Small intestine (tissue), 7 donors: ENCODE results near the gene SLC9C2. TPM values are rescaled to one million over a fixed set of nuclear protein-coding genes. Genes with fewer than 3 reads are reported as not detected.
A peak's percentile ranks its signal among the peaks of the same experiment; 100 is the strongest.

Experiments used
- DNase-seq, 2 donors: peaks; one replicate each; pipeline versions ENCODE4 v3.0.0 to v3.0.0-alpha.2; 2013
- FAIRE-seq: peaks from 2 replicates; lab custom pipeline; 2012; peaks lifted over from hg19 to GRCh38; lab: Jason Lieb, UNC
- H3K27ac ChIP-seq, 3 donors: one replicate each; pipeline ENCODE4 v1.5.1; 2013; ENCODE audit warnings: low read length in 2 of 3, mild to moderate bottlenecking in 2 of 3, control low read depth in 1 of 3, inconsistent platforms in 1 of 3, low read depth in 1 of 3, moderate library complexity in 1 of 3
- H3K27me3 ChIP-seq, 3 donors: one replicate each; pipeline ENCODE4 v1.6.1; 2013; ENCODE audit warnings: low read length in 3 of 3, inconsistent platforms in 1 of 3; ENCODE audit not compliant: control insufficient read depth in 3 of 3, insufficient read depth in 3 of 3
- H3K36me3 ChIP-seq, 3 donors: one replicate each; pipeline ENCODE4 v1.6.1; 2013; ENCODE audit warnings: low read length in 3 of 3, inconsistent platforms in 1 of 3, low read depth in 1 of 3, mild to moderate bottlenecking in 1 of 3, moderate library complexity in 1 of 3; ENCODE audit not compliant: control insufficient read depth in 3 of 3, insufficient read depth in 2 of 3
- H3K4me1 ChIP-seq, 3 donors: one replicate each; pipeline ENCODE4 v1.6.1; 2013; ENCODE audit warnings: low read length in 2 of 3, inconsistent platforms in 1 of 3, low read depth in 1 of 3, mild to moderate bottlenecking in 1 of 3, moderate library complexity in 1 of 3; ENCODE audit not compliant: control insufficient read depth in 3 of 3, insufficient read depth in 2 of 3
- H3K4me3 ChIP-seq, 3 donors: one replicate each; pipeline ENCODE4 v1.5.1; 2013; ENCODE audit warnings: low read length in 3 of 3, control low read depth in 1 of 3, inconsistent platforms in 1 of 3, low read depth in 1 of 3, mild to moderate bottlenecking in 1 of 3, moderate library complexity in 1 of 3
- H3K9me3 ChIP-seq, 2 donors: one replicate each; pipeline ENCODE4 v1.6.1; 2013; ENCODE audit warnings: low read depth in 1 of 2, low read length in 1 of 2; ENCODE audit not compliant: control insufficient read depth in 2 of 2, insufficient read depth in 1 of 2
- WGBS, 3 donors: extraction: QIAGEN DNeasy Blood & Tissue Kit; methylation state at CpG; one replicate each; pipeline ENCODE4 v1.1.7; 2013; 5-methylcytosine and 5-hydroxymethylcytosine counted together
- polyA plus RNA-seq, 4 donors: library from polyadenylated mRNA; stranded (reverse) in 3 of 4; unstranded in 1 of 4; fragments of 200-250 nt in 3 of 4; fragments of 120-200 nt in 1 of 4; gene quantifications; one replicate each; pipeline versions ENCODE4 v1.2.1 to v1.2.3, GENCODE V29; 2013
- donor health status: healthy with polysubstance abuse.
- donor health status: control.
- donor health status: control.
- donor health status: Bipolar disorder and iron deficiency.
- donor health status: healthy.

Gene SLC9C2
- polyA plus RNA-seq, 4 donors: 0.06 TPM; not detected in 3

DNA sequence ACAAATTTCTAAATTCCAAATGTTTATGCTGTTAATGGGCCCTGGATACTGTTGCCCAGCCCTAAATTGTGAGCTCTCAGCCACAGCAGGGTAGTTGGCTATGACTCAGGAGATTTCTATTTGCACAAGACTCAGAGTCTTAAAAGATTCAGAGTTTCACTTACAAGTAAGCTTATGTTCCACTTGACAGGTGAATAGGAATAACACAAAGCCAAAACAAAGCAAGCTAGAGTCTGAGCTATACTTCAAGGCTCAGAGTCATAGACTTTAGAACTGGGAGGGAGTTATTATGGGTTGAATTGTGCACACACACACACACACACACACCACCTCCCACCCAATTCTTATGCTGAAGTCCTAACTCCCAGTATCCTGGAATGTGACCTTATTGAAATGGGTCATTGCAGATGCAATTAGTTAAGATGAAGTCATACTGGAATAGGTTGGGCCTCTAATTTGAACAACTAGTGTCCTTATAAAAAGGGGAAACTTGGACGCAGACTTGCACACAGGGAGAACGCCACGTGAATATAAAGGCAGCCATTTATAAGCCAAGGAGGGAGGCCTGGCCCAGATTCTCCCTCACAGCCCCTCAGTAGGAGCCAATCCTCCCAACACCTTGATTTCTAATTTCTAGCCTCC is 95.5 kb downstream of the SLC9C2 start:
- WGBS, 3 donors: 85 to 92% (median 90%) methylated on average over 3 of the region's 3 CpGs
- no peak overlapping the region for H3K27ac ChIP-seq
- no peak for FAIRE-seq
- peaks cover 0 to 2% (median 0%) of the 10 kb centered on the region in 3 donors for H3K27me3 ChIP-seq
- H3K9me3 ChIP-seq: no peaks in the 10 kb centered on the region
- H3K4me3 ChIP-seq: no peak overlapping the region
- H3K4me1 ChIP-seq: peaks cover 0 to 5% (median 0%) of the 10 kb centered on the region in 3 donors
- peak in 1 of 2 donors; percentile 33 for DNase-seq
- no peaks in the 10 kb centered on the region for H3K36me3 ChIP-seq

DNA sequence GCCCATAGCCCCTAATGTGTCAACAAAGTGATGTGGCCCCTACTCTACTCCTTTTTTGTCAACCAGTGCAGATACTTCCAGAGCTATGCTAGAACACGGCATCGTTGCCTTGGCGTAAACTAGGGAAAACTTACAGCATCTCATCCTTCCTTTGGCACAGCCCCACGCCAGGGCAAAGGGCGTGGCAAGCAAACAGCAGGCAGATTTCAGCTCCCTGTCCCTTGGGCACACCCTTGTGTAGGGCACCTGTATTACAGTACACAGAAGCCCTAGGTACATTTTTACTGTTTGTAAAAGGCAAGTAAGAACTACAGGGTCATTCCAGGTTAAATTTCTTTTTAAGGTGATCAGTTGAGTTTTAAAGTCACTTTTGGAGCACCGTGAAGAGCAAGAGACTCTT is 96.4 kb downstream of the SLC9C2 start:
- Histone ChIP-seq H3K4me1 (peaks cover 0 to 5% (median 0%) of the 10 kb centered on the region in 3 donors), H3K36me3 (no peaks in the 10 kb centered on the region), H3K4me3 (no peak overlapping the region), H3K27me3 (peaks cover 0 to 2% (median 0%) of the 10 kb centered on the region in 3 donors), H3K27ac (no peak overlapping the region), H3K9me3 (no peaks in the 10 kb centered on the region)
- DNase-seq: peak; percentile 30 to 83
- no peak for FAIRE-seq
- 22 to 77% (median 50%) methylated on average over 6 of the region's 6 CpGs for WGBS, 3 donors

DNA sequence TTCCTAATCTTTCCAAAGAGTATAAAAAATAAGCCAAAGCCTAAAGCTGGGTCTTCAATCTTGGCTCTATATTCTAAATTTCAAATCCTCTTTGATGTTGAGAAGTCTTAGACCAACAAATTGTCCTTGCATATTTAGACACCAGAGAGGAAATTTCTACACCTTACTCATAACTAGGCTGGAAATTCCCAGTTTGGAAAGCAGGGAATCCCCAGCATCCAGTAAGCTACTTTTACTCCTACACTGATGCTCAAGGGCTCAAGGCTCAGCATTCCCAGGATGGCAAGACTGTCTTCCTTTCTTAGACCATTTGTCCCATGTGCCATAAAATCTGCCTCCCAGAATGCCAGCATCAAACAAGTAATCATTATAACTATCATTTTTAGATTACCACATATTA is 97.5 kb downstream of the SLC9C2 start:
- H3K27ac ChIP-seq: no peak overlapping the region
- no peak for DNase-seq
- FAIRE-seq: no peak

DNA sequence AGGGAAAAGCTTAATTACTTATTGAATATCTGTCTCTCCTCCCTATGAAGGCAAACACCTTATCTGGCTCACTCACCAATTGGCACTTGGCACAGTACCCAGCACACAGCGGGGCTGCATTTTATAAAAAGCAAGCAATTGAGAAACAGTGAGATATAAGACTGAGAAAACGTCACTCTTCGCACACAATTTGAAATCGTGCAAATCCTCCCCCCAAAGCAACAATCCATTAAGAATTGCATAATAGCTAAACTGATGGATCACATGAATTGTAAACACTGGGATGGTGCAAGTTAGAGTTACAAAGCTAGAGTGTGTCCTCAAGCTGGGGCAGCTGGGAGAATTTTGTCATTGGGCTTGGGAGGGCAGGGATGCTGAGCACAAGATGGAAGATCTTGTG is 98.6 kb downstream of the SLC9C2 start:
- H3K27ac ChIP-seq: no peak overlapping the region
- H3K4me1 ChIP-seq: peaks cover 0 to 5% (median 0%) of the 10 kb centered on the region in 3 donors
- WGBS, 3 donors: 49 to 76% (median 57%) methylated on average over 4 of the region's 4 CpGs
- H3K36me3 ChIP-seq: no peaks in the 10 kb centered on the region
- H3K27me3 ChIP-seq: peaks cover 0 to 2% (median 0%) of the 10 kb centered on the region in 3 donors
- FAIRE-seq (no peak), DNase-seq (no peak)
- no peak overlapping the region for H3K4me3 ChIP-seq
- no peaks in the 10 kb centered on the region for H3K9me3 ChIP-seq

More for the DNA sequence above, 97.5 kb downstream of the SLC9C2 start:
- no peaks in the 10 kb centered on the region for H3K9me3 ChIP-seq
- no peak overlapping the region for H3K4me3 ChIP-seq
- peaks cover 0 to 5% (median 0%) of the 10 kb centered on the region in 3 donors for H3K4me1 ChIP-seq
- no peaks in the 10 kb centered on the region for H3K36me3 ChIP-seq
- H3K27me3 ChIP-seq: peaks cover 0 to 2% (median 0%) of the 10 kb centered on the region in 3 donors

DNA sequence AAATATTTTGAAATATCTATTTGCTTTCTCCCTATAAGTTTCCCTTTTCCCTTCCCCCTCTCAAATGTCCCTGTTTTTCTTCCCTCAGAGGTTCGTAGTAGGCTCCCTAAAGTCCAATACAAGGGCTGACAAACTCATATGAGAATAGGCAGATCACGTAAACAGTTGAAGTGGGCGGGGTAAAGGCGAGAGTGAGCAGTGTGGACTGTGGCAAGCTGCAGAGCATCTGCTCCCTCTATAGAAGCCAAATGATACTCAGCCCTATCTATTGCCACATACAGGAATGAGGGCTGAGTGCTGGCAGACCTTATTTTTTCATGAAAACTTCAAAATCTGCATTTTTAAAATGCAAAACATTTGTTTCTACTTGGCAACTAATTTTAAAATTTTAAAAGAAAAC is 99.5 kb downstream of the SLC9C2 start:
- no peak for DNase-seq
- Histone ChIP-seq H3K36me3 (no peaks in the 10 kb centered on the region), H3K4me1 (peaks cover 0 to 5% (median 0%) of the 10 kb centered on the region in 3 donors), H3K9me3 (no peaks in the 10 kb centered on the region), H3K4me3 (no peak overlapping the region), H3K27ac (no peak overlapping the region), H3K27me3 (peaks cover 0 to 2% (median 0%) of the 10 kb centered on the region in 3 donors)
- no peak for FAIRE-seq
- 28 to 45% (median 35%) methylated on average over 4 of the region's 4 CpGs for WGBS, 3 donors

DNA sequence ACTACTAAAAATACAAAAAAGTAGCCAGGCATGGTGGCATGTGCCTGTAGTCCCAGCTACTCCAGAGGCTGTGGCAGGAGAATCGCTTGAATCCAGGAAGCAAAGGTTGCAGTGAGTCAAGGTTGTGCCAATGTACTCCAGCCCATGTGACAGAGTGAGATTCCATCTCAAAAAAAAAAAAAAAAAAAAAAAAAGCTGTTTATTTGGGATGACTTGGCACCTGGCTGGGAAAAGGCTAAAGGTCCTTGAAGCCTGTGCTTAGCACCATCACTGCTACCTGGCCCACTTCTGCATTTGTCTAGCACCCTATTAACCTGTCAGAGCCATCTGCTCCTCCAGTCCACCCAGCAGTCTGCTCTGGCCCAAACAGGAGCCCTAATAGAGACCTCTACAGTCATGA is 100.8 kb downstream of the SLC9C2 start:
- H3K9me3 ChIP-seq: no peaks in the 10 kb centered on the region
- no peak overlapping the region for H3K4me3 ChIP-seq
- peak in 1 of 2 donors; percentile 22 for DNase-seq
- peaks cover 0 to 2% (median 0%) of the 10 kb centered on the region in 3 donors for H3K4me1 ChIP-seq
- H3K27me3 ChIP-seq: peaks cover 0 to 2% (median 0%) of the 10 kb centered on the region in 3 donors
- no peaks in the 10 kb centered on the region for H3K36me3 ChIP-seq
- H3K27ac ChIP-seq: no peak overlapping the region
- 35 to 77% (median 45%) methylated on average over 1 of the region's 1 CpG for WGBS, 3 donors
- no peak for FAIRE-seq

DNA sequence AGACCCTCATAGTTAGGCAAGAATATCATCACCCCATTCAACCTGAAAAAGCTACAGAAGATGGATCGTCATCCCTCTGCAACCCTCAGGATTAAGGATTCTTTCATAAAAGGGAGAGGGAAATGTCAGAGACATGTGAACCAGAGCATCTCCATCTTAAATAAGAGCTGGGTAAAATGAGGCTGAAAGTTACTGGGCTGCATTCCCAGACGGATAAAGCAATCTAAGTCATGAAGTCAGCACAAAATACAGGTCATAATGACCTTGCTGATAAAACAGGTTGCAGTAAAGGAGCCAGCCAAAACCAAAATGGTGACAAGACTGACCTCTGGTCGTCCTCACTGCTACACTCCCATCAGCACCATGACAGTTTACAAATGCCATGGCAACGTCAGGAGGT is 103.1 kb downstream of the SLC9C2 start:
- FAIRE-seq: no peak
- no peak for DNase-seq
- Histone ChIP-seq H3K27ac (no peak overlapping the region), H3K4me1 (no peaks in the 10 kb centered on the region), H3K4me3 (no peak overlapping the region), H3K9me3 (peaks cover 0 to 6% of the 10 kb centered on the region in 2 donors), H3K27me3 (peaks cover 0 to 2% (median 0%) of the 10 kb centered on the region in 3 donors), H3K36me3 (no peaks in the 10 kb centered on the region)
- WGBS, 3 donors: 56 to 78% (median 77%) methylated on average over 4 of the region's 4 CpGs

DNA sequence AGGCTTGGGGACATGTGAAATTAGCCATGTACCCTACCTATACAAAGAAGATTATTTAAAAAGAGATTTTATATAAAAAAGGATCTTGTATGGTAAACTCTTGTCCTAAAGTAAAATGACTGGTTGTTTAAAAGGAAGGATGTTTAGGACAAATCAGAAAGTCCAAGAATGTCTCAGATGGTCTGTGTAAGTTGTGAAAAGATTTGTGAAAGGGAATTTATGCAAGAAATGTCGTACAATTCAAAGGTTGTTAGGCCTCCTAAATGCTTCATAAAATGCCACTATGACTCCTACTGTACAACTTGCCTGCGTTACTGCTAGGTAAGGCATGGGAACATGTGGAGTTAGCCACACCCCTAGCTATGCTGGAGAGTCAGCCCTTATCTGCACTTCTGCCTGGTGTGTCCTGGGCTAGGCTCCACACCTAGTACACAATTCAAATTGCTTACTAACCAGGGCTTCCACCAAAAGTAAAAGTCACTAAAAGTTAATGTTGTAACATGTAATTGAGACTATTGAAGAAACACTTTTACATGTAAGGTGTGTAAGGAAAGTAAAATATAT is 106.0 kb downstream of the SLC9C2 start:
- WGBS, 3 donors: 64 to 91% (median 91%) methylated on average over 2 of the region's 2 CpGs
- DNase-seq: peak; percentile 29 to 60

More for the DNA sequence above, 106.0 kb downstream of the SLC9C2 start:
- H3K27me3 ChIP-seq: no peaks in the 10 kb centered on the region
- no peaks in the 10 kb centered on the region for H3K4me1 ChIP-seq
- peaks cover 0 to 14% of the 10 kb centered on the region in 2 donors for H3K9me3 ChIP-seq
- no peak overlapping the region for H3K27ac ChIP-seq
- FAIRE-seq: no peak
- no peak overlapping the region for H3K4me3 ChIP-seq
- no peaks in the 10 kb centered on the region for H3K36me3 ChIP-seq
